Effector memory CD8-positive, alpha-beta T cell (primary cell): ENCODE results near the gene SSTR5.

Source experiments
- ATAC-seq: fragments of 150-1000 bp; cut with Tn5 transposase; replicated peaks from 2 replicates; pipeline ENCODE4 v1.10.0; 2021; ENCODE audit warnings: mild to moderate bottlenecking, moderate library complexity
- DNase-seq, 3 experiments: peaks; one replicate each; pipeline ENCODE4 v3.0.0; 2021
- H3K27ac Mint-ChIP-seq, 2 donors: one replicate each; pipeline ENCODE4 v1.8.0; 2022; ENCODE audit warnings: mild to moderate bottlenecking in 2 of 2, mixed read lengths in 2 of 2, moderate library complexity in 2 of 2
- H3K27me3 Mint-ChIP-seq, 2 donors: one replicate each; pipeline ENCODE4 v1.8.0; 2022; ENCODE audit warnings: mixed read lengths in 2 of 2
- H3K36me3 Mint-ChIP-seq: one replicate; pipeline ENCODE4 v1.8.0; 2022; ENCODE audit warnings: mild to moderate bottlenecking, moderate library complexity, mixed read lengths; ENCODE audit not compliant: insufficient read depth
- H3K4me1 Mint-ChIP-seq, 2 donors: one replicate each; pipeline ENCODE4 v1.8.0; 2022; ENCODE audit warnings: low read depth in 2 of 2, mixed read lengths in 2 of 2
- H3K4me3 Mint-ChIP-seq, 2 donors: one replicate each; pipeline ENCODE4 v1.8.0; 2022; ENCODE audit warnings: mild to moderate bottlenecking in 2 of 2, mixed read lengths in 2 of 2, moderate library complexity in 2 of 2
- H3K9me3 Mint-ChIP-seq, 2 donors: one replicate each; pipeline ENCODE4 v1.8.0; 2022; ENCODE audit warnings: mixed read lengths in 2 of 2

The SSTR5 gene

GRCh38 chr16:1105888-1106620 is 33.5 kb downstream of the SSTR5 start:
- no peak overlapping the region for H3K27ac Mint-ChIP-seq
- H3K4me3 Mint-ChIP-seq = no peak overlapping the region
- H3K27me3 Mint-ChIP-seq = peaks cover 11 to 45% of the 10 kb centered on the region in 2 donors
- no peak for DNase-seq
- H3K36me3 Mint-ChIP-seq = no peaks in the 10 kb centered on the region
- no peaks in the 10 kb centered on the region for H3K9me3 Mint-ChIP-seq
- H3K4me1 Mint-ChIP-seq = no peaks in the 10 kb centered on the region
- ATAC-seq = no peak

- DNase-seq = no peak
- Mint-ChIP-seq H3K9me3 (no peaks in the 10 kb centered on the region), H3K27me3 (peaks cover 11 to 47% of the 10 kb centered on the region in 2 donors), H3K4me3 (no peak overlapping the region), H3K36me3 (no peaks in the 10 kb centered on the region), H3K4me1 (no peaks in the 10 kb centered on the region), H3K27ac (no peak overlapping the region)
- ATAC-seq = no peak
Measured at GRCh38 chr16:1106659-1107058, 34.1 kb downstream of the SSTR5 start.

- Mint-ChIP-seq H3K4me1 (no peaks in the 10 kb centered on the region), H3K36me3 (no peaks in the 10 kb centered on the region)
Measured at GRCh38 chr16:1107141-1107540, 34.6 kb downstream of the SSTR5 start.

GRCh38 chr16:1107731-1108130 is 35.2 kb downstream of the SSTR5 start:
- H3K27ac Mint-ChIP-seq = no peak overlapping the region
- ATAC-seq (no peak), DNase-seq (no peak)
- H3K9me3 Mint-ChIP-seq = no peaks in the 10 kb centered on the region
- H3K4me1 Mint-ChIP-seq = no peaks in the 10 kb centered on the region
- H3K4me3 Mint-ChIP-seq = no peak overlapping the region
- no peaks in the 10 kb centered on the region for H3K36me3 Mint-ChIP-seq
- peaks cover 11 to 55% of the 10 kb centered on the region in 2 donors for H3K27me3 Mint-ChIP-seq

More at GRCh38 chr16:1107141-1107540, 34.6 kb downstream of the SSTR5 start:
- Mint-ChIP-seq H3K27me3 (peaks cover 11 to 52% of the 10 kb centered on the region in 2 donors), H3K9me3 (no peaks in the 10 kb centered on the region), H3K4me3 (no peak overlapping the region), H3K27ac (no peak overlapping the region)
- ATAC-seq (no peak), DNase-seq (no peak)

GRCh38 chr16:1108299-1109252 is 36.0 kb downstream of the SSTR5 start:
- peaks cover 11 to 61% of the 10 kb centered on the region in 2 donors for H3K27me3 Mint-ChIP-seq
- H3K27ac Mint-ChIP-seq = no peak overlapping the region
- H3K4me1 Mint-ChIP-seq = no peaks in the 10 kb centered on the region
- no peaks in the 10 kb centered on the region for H3K36me3 Mint-ChIP-seq
- no peak for ATAC-seq
- DNase-seq = no peak
- H3K9me3 Mint-ChIP-seq = no peaks in the 10 kb centered on the region
- no peak overlapping the region for H3K4me3 Mint-ChIP-seq

GRCh38 chr16:1109648-1110047 is 37.1 kb downstream of the SSTR5 start:
- H3K4me1 Mint-ChIP-seq = no peaks in the 10 kb centered on the region
- H3K27me3 Mint-ChIP-seq = peaks cover 11 to 53% of the 10 kb centered on the region in 2 donors
- DNase-seq (no peak), ATAC-seq (no peak)
- H3K36me3 Mint-ChIP-seq = no peaks in the 10 kb centered on the region
- H3K9me3 Mint-ChIP-seq = no peaks in the 10 kb centered on the region
- no peak overlapping the region for H3K4me3 Mint-ChIP-seq
- H3K27ac Mint-ChIP-seq = no peak overlapping the region

GRCh38 chr16:1112506-1113184 is 40.1 kb downstream of the SSTR5 start:
- no peak overlapping the region for H3K4me3 Mint-ChIP-seq
- no peaks in the 10 kb centered on the region for H3K36me3 Mint-ChIP-seq
- ATAC-seq = no peak
- DNase-seq = no peak
- no peak overlapping the region for H3K27ac Mint-ChIP-seq
- peaks cover 0 to 39% of the 10 kb centered on the region in 2 donors for H3K27me3 Mint-ChIP-seq
- no peaks in the 10 kb centered on the region for H3K9me3 Mint-ChIP-seq
- no peaks in the 10 kb centered on the region for H3K4me1 Mint-ChIP-seq

- no peaks in the 10 kb centered on the region for H3K36me3 Mint-ChIP-seq
- ATAC-seq (no peak), DNase-seq (no peak)
- peaks cover 0 to 35% of the 10 kb centered on the region in 2 donors for H3K27me3 Mint-ChIP-seq
- no peak overlapping the region for H3K27ac Mint-ChIP-seq
- no peak overlapping the region for H3K4me3 Mint-ChIP-seq
- no peaks in the 10 kb centered on the region for H3K4me1 Mint-ChIP-seq
- H3K9me3 Mint-ChIP-seq = no peaks in the 10 kb centered on the region
Measured at GRCh38 chr16:1113489-1113888, 40.9 kb downstream of the SSTR5 start.

- DNase-seq = no peak
- no peak overlapping the region for H3K4me3 Mint-ChIP-seq
- no peak overlapping the region for H3K27ac Mint-ChIP-seq
Measured at GRCh38 chr16:1113889-1114526, 41.5 kb downstream of the SSTR5 start.

GRCh38 chr16:1116693-1117077 is 44.1 kb downstream of the SSTR5 start:
- no peak for DNase-seq
- no peak overlapping the region for H3K4me3 Mint-ChIP-seq
- no peaks in the 10 kb centered on the region for H3K4me1 Mint-ChIP-seq
- no peaks in the 10 kb centered on the region for H3K9me3 Mint-ChIP-seq
- H3K27me3 Mint-ChIP-seq = peaks cover 0 to 22% of the 10 kb centered on the region in 2 donors
- H3K27ac Mint-ChIP-seq = no peak overlapping the region
- no peaks in the 10 kb centered on the region for H3K36me3 Mint-ChIP-seq
- no peak for ATAC-seq

More at GRCh38 chr16:1113889-1114526, 41.5 kb downstream of the SSTR5 start:
- H3K9me3 Mint-ChIP-seq = no peaks in the 10 kb centered on the region
- H3K4me1 Mint-ChIP-seq = no peaks in the 10 kb centered on the region
- no peak for ATAC-seq
- no peaks in the 10 kb centered on the region for H3K36me3 Mint-ChIP-seq
- peaks cover 0 to 30% of the 10 kb centered on the region in 2 donors for H3K27me3 Mint-ChIP-seq

- H3K27ac Mint-ChIP-seq = no peak overlapping the region
- H3K36me3 Mint-ChIP-seq = no peaks in the 10 kb centered on the region
- ATAC-seq (no peak), DNase-seq (no peak)
- H3K4me1 Mint-ChIP-seq = no peaks in the 10 kb centered on the region
- H3K9me3 Mint-ChIP-seq = no peaks in the 10 kb centered on the region
- H3K4me3 Mint-ChIP-seq = no peak overlapping the region
- H3K27me3 Mint-ChIP-seq = peaks cover 0 to 18% of the 10 kb centered on the region in 2 donors
Measured at GRCh38 chr16:1117176-1117900, 44.8 kb downstream of the SSTR5 start.

- Mint-ChIP-seq H3K4me1 (no peaks in the 10 kb centered on the region), H3K27me3 (peaks cover 0 to 18% of the 10 kb centered on the region in 2 donors), H3K36me3 (no peaks in the 10 kb centered on the region), H3K9me3 (no peaks in the 10 kb centered on the region), H3K27ac (no peak overlapping the region), H3K4me3 (no peak overlapping the region)
- DNase-seq (no peak), ATAC-seq (no peak)
Measured at GRCh38 chr16:1117926-1118325, 45.4 kb downstream of the SSTR5 start.
